Type B pancreatic cell (in vitro differentiated cells): ENCODE results near the gene PROSER3. TPM values are rescaled to one million over a fixed set of nuclear protein-coding genes. Genes with fewer than 3 reads are reported as not detected.

Source experiments
- DNase-seq: peaks from one replicate; pipeline ENCODE4 v3.0.0; 2021; ENCODE audit warnings: mixed read lengths; ENCODE audit not compliant: unreplicated experiment; ENCODE audit errors: extremely low spot score
- H3K27ac Mint-ChIP-seq: 2 replicates; pipeline ENCODE4 v1.8.0; 2021; ENCODE audit warnings: mild to moderate bottlenecking, mixed read lengths
- H3K27me3 Mint-ChIP-seq: 2 replicates; pipeline ENCODE4 v1.8.0; 2021; ENCODE audit warnings: mixed read lengths
- H3K36me3 Mint-ChIP-seq: 2 replicates; pipeline ENCODE4 v1.8.0; 2021; ENCODE audit warnings: mixed read lengths
- H3K4me1 Mint-ChIP-seq: one replicate; pipeline ENCODE4 v1.8.0; 2021; ENCODE audit warnings: mixed read lengths; ENCODE audit not compliant: unreplicated experiment
- H3K4me3 Mint-ChIP-seq: 2 replicates; pipeline ENCODE4 v1.8.0; 2021; ENCODE audit warnings: mild to moderate bottlenecking, mixed read lengths
- H3K9me3 Mint-ChIP-seq: 2 replicates; pipeline ENCODE4 v1.8.0; 2021; ENCODE audit warnings: mixed read lengths
- total RNA-seq: library from RNA; stranded (reverse); gene quantifications from 2 replicates; pipeline ENCODE4 v1.2.1, GENCODE V29; 2021; ENCODE audit warnings: low replicate concordance
- TF ChIP-seq, protein P1 (sequence below): fragments of 200-600 bp; sonication (generic); conservative IDR thresholded peaks from 2 replicates; pipeline ENCODE4 v1.5.0; 2021; ENCODE audit warnings: antibody characterized with exemption, mild to moderate bottlenecking

The PROSER3 gene
- total RNA-seq, 1 donor from 2014 or later = 48.0 TPM

DNA sequence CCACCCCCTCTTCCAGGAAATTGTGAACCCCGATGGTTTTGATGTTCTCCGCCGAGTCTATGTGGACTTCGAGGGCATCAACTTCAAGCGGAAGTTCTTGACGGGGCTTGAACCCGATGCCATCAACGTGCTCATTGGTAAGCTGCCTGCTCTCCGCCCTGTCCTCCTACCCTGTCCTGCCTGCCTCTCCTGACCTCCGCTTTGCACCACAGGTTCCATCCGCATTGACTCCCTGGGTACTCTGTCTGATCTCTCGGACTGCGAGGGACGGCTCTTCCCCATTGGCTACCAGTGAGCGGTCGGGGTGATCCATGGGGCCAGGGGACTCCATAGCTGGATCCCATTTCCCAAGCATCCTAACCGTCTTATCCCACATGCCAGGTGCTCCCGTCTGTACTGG, 27.6 kb upstream of the PROSER3 start:
- Mint-ChIP-seq H3K27me3 (no peaks in the 10 kb centered on the region), H3K9me3 (no peaks in the 10 kb centered on the region), H3K4me1 (peaks cover 5% of the 10 kb centered on the region), H3K36me3 (peaks cover 14% of the 10 kb centered on the region), H3K27ac (peak overlapping the region; percentile 56), H3K4me3 (no peak overlapping the region)
- no peak for DNase-seq
- TF ChIP-seq, protein P1, sequence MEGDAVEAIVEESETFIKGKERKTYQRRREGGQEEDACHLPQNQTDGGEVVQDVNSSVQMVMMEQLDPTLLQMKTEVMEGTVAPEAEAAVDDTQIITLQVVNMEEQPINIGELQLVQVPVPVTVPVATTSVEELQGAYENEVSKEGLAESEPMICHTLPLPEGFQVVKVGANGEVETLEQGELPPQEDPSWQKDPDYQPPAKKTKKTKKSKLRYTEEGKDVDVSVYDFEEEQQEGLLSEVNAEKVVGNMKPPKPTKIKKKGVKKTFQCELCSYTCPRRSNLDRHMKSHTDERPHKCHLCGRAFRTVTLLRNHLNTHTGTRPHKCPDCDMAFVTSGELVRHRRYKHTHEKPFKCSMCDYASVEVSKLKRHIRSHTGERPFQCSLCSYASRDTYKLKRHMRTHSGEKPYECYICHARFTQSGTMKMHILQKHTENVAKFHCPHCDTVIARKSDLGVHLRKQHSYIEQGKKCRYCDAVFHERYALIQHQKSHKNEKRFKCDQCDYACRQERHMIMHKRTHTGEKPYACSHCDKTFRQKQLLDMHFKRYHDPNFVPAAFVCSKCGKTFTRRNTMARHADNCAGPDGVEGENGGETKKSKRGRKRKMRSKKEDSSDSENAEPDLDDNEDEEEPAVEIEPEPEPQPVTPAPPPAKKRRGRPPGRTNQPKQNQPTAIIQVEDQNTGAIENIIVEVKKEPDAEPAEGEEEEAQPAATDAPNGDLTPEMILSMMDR = no peak

DNA sequence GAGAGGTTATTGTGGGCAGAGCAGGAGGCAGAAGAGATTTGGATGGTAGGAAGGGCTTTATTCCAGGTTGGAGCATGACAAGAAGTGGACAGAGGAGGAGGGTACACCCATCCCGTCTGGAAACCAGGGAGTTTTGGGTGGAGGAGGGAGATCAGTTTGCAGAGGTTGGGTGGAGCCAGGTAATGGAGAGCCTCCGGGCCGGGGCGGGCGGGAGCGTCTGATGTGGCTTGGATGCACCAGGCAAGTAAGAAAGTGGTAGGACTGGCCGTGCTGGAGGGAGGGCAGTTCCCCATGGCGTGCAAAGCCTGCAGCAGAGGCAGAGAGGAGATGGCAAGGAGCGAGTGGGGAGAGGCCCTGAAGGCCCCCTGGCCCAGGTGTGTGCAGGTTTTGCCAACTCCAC, 26.6 kb upstream of the PROSER3 start:
- Mint-ChIP-seq H3K27me3 (no peaks in the 10 kb centered on the region), H3K9me3 (no peaks in the 10 kb centered on the region), H3K36me3 (peaks cover 14% of the 10 kb centered on the region), H3K4me1 (peaks cover 5% of the 10 kb centered on the region), H3K27ac (peak overlapping the region; percentile 85), H3K4me3 (peak overlapping the region; percentile 34)
- TF ChIP-seq, protein P1 = no peak
- no peak for DNase-seq

DNA sequence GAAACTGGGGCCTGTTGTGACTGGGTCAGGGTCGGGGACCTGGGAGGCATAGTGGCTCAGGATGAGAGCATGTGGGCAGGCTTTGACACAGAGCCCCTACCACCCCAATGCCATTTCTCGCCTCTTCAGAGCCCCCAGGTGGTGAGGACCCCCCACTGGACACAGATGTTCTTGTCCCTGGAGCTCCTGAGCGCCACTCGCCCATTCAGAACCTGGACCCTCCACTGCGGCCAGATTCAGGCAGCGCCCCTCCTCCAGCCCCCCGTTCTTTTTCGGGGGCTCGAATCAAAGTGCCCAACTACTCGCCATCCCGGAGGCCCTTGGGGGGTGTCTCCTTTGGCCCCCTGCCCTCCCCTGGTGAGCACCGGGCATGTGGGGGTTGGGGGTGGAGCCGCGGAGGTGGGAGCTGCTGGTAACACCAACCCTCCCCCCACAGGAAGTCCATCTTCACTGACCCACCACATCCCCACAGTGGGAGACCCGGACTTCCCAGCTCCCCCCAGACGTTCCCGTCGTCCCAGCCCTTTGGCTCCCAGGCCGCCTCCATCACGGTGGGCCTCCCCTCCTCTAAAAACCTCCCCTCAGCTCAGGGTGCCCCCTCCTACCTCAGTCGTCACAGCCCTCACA, 26.1 kb upstream of the PROSER3 start:
- H3K27me3 Mint-ChIP-seq = no peaks in the 10 kb centered on the region
- no peak for DNase-seq
- no peaks in the 10 kb centered on the region for H3K9me3 Mint-ChIP-seq
- H3K27ac Mint-ChIP-seq = peak overlapping the region; percentile 85
- peaks cover 14% of the 10 kb centered on the region for H3K36me3 Mint-ChIP-seq
- H3K4me1 Mint-ChIP-seq = peaks cover 5% of the 10 kb centered on the region
- no peak overlapping the region for H3K4me3 Mint-ChIP-seq
- TF ChIP-seq, protein P1 = no peak

DNA sequence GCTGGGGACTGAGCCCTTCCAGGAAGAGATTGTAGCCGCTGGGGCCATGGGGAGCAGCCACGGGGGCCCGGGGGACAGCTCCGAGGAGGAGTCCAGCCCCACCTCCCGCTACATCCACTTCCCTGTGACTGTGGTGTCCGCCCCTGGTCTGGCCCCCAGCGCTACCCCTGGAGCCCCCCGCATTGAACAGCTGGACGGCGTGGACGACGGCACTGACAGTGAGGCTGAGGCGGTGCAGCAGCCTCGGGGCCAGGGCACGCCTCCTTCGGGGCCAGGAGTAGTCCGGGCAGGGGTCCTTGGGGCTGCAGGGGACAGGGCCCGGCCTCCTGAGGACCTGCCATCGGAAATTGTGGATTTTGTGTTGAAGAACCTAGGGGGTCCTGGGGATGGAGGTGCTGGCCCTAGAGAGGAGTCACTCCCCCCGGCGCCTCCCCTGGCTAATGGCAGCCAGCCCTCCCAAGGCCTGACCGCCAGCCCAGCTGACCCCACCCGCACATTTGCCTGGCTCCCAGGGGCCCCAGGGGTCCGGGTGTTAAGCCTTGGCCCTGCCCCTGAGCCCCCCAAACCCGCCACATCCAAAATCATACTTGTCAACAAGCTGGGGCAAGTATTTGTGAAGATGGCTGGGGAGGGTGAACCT, 25.3 kb upstream of the PROSER3 start:
- Mint-ChIP-seq H3K36me3 (peaks cover 14% of the 10 kb centered on the region), H3K4me1 (peaks cover 5% of the 10 kb centered on the region), H3K4me3 (no peak overlapping the region), H3K27me3 (no peaks in the 10 kb centered on the region), H3K27ac (no peak overlapping the region), H3K9me3 (no peaks in the 10 kb centered on the region)
- TF ChIP-seq, protein P1 = no peak
- DNase-seq = no peak

DNA sequence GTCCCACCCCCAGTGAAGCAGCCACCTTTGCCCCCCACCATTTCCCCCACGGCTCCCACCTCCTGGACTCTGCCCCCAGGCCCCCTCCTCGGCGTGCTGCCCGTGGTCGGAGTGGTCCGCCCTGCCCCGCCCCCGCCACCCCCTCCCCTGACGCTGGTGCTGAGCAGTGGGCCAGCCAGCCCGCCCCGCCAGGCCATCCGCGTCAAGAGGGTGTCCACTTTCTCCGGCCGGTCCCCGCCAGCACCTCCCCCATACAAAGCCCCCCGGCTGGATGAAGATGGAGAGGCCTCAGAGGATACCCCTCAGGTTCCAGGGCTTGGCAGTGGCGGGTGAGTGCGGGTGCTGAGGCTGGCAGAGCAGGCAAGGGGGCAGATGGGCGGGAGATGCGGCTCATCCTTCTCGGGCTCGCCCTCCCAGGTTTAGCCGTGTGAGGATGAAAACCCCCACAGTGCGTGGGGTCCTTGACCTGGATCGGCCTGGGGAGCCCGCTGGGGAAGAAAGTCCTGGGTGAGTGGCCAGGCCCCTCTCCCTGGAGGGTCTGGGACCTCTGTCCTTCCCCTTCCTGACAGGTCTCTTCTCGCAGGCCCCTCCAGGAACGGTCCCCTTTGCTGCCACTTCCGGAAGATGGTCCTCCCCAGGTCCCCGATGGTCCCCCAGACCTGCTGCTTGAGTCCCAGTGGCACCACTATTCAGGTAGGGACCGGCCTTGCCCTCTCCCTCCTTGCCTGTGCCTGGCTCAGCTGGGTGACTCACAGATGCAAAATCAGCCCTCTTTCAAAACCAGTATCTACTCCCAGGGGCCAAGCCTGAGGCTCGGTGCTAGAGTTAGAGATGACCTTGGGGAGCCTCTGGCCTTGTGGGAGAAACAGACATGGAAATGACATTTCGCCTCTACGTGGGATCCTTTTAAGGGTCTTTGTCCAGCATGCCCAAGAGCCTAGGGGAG, 24.5 kb upstream of the PROSER3 start:
- Mint-ChIP-seq H3K4me1 (peaks cover 5% of the 10 kb centered on the region), H3K9me3 (no peaks in the 10 kb centered on the region), H3K27ac (no peak overlapping the region), H3K27me3 (no peaks in the 10 kb centered on the region), H3K4me3 (no peak overlapping the region), H3K36me3 (peaks cover 14% of the 10 kb centered on the region)
- TF ChIP-seq, protein P1 = no peak
- DNase-seq = no peak
